HG02642 (cell line): ENCODE data around the gene CDH23.

Experiments
- ATAC-seq: cut with Tn5 transposase; IDR thresholded peaks from one replicate; pipeline ENCODE4 v1.9.1; 2021; ENCODE audit warnings: mild to moderate bottlenecking; ENCODE audit not compliant: unreplicated experiment, poor library complexity

Gene CDH23

DNA sequence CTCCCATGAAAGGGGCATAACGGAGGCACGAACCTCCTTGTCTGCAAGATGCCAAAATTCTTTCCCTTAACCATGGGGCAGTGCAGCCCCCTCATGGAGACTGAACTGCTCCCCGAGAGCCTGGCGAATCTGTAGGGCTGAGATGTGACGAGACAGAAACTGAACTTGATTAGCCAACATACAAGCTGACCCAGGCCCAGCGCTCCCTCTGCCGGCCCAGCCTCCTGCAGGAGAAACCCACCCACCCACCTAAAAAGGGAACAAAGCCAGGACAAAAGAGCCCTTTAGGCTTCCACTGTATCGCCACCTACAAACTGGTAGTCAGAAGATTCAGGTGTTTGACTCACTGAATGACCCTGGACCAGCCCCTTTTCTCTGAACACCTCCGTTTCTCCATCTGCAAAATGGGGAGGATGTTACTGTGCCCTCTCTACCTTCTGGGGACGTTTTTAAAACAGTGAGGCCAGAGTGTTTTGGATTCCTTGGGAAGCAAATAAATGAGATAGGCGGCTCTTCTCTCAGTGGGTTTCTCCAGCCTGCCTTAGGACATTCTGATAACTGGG, 264.4 kb downstream of the CDH23 start:
- no peak for ATAC-seq

GRCh38 chr10:71661779-71662336, 265.1 kb downstream of the CDH23 start:
- ATAC-seq = no peak

- ATAC-seq = no peak
These were observed 266.6 kb downstream of the CDH23 start for GRCh38 chr10:71663311-71663710.

- ATAC-seq = no peak
These were observed 267.9 kb downstream of the CDH23 start for GRCh38 chr10:71664585-71664984.

- no peak for ATAC-seq
These were observed 268.7 kb downstream of the CDH23 start for GRCh38 chr10:71665456-71665855.

DNA sequence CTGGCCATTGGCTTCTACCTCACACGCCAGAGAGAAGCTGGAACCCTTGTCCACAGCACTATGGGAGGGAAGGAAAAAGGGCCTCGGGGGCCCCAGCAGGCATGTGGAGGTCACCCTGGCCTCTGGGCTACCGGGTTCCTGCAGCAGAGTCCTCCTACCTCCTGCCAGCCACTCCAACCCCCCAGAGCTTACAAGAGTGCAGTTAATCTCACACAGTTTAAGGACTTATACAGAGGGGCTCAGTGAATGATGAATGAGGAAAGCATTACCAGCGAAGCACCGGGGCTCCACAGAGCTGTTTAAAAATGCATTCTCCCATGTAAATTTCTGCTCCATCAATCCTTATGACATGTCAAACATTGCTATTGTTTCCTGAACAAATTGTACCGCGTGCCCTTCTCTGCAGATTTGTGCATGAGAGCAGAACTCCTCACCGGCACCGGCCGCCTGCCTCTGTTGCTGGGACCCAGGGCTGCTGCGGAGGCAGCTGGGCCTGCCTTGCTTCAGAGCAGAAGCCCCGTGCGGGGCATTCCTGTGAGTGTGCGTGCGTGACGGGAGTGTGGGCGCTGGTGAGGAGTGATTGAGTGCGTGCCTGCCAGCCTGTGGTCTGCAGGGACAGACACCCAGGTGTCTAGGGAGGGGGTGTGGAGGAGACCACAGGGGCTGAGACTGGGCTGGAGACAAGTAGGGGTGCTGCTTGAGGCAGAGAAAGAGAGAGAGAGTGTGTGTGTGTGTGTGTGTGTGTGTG, 270.1 kb downstream of the CDH23 start:
- ATAC-seq = no peak

- no peak for ATAC-seq
These were observed 270.6 kb downstream of the CDH23 start for GRCh38 chr10:71667387-71667752.

GRCh38 chr10:71671994-71672946, 275.6 kb downstream of the CDH23 start:
- no peak for ATAC-seq

DNA sequence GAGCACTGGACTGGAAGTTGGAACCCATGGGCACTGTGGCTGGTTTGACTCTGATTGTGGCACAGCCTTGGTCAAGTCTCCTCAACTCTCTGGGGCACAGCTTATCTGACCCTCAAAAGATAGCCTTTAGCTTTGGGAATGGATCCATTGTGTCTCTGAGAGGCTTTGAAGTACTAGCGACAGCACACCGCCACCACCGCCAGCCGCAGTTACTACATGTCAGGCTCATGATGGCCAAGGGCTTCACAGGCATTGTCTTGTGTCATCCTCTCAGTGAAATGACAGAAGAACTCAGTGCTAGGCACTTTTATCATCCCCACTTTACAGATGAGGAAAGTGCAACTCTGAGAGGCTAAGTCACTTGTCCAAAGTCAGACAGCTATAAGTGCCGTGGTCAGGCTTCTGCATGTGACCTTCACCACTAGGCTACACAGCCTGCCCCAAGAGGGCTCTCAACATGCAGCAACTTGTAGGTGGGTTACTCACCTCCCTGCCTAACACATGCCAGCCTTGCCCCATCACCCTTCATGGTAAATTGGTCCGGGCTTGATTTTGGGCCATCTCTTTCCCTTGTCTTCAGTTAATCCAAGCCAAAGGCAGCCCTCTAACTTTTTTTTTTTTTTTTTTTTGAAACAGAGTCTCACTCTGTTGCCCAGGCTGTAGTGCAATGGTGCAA, 278.7 kb downstream of the CDH23 start:
- no peak for ATAC-seq

GRCh38 chr10:71677261-71677660, 280.5 kb downstream of the CDH23 start:
- no peak for ATAC-seq

GRCh38 chr10:71678057-71678805, 281.5 kb downstream of the CDH23 start:
- no peak for ATAC-seq

GRCh38 chr10:71679425-71679824, 282.7 kb downstream of the CDH23 start:
- ATAC-seq = no peak

- no peak for ATAC-seq
These were observed 285.3 kb downstream of the CDH23 start for GRCh38 chr10:71681977-71682376.

DNA sequence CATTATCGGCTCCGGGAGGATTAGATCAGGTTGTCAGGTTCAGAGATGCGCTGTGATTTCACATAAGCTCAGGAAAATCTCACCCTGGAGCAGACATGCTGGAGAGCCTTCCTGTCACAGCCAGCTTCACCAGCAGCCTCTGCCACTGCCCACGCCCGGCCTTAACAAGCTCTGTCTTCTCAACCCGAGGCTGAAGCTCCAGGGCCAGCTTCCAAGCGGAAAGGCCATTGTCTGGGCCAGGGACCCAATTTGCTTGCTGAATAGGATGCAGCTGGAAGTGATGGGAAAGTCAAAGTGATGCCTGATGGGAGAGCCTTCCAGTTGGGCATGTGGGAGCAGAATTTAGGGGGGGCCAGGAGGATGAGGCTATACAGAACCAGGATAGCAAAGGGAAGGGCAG, 286.6 kb downstream of the CDH23 start:
- ATAC-seq = no peak

DNA sequence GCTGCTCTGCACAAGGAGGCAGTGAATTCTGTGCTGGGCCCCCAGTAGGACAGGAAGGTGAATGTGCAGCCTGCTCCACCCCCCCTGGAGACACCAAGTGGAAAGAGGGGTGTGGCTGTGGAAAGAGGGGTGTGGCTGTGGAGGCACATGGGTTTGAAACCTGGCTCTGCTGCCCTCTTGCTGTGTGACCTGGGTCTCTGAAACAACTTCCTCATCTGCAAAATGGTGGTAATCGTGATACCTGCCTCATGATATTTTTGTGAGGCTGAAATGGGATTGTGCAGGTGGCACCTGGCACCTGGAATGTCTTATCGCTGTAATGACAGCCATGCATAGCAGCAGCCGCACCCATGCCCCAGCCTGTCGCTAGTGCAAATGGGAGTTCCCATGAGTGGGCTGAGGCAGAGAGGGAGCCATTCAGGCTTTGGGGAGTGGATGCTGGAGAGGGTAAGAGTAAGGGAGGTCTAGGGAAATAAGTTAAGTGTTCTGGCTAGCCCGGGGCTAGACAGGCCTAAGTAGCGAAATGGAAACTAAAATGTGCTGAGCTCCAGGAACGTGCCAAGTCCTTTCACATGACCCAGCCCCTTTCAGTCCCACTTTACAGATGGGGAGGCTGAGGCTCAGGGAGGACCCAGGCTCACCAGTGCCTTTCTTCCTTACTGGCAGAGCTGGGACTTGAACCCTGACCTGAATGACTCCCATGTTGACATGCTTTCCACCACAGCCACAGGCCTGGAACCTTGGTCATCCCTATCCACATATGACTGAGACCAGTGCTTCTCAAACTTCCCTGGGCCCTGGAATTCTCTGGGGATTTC, 287.8 kb downstream of the CDH23 start:
- ATAC-seq = no peak

DNA sequence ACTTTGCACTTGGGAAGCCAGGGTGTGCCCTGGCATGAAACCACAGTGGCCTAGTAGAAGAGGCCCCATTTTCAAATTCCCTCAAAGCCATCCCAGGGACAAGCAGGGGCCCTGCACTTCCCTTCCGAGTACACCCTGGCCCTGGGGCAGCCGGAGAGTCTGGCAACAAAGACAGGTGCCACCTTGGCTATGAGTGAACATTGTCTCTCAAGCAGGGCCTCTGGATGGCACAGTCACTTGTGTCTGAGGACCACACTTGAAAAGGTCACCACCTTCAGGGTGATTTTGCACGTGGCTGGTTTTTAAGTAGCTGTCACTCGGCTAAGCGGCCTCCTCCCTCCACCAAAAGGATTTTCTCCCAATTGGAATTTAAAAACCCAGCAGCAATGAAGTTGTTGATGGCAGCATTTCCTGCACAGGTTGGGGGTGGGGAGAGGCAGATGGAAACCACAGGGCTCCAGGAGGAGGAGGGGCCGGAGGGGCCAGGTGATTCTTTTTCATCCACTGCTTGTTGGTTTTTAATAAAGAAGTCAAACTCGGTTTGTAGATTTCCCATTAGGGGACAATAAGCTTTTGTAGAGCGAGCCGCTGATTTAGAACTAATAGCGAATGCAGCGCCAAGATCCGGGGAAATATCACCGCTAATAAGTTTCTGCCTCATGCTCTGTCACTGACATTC, 289.0 kb downstream of the CDH23 start:
- ATAC-seq = no peak

DNA sequence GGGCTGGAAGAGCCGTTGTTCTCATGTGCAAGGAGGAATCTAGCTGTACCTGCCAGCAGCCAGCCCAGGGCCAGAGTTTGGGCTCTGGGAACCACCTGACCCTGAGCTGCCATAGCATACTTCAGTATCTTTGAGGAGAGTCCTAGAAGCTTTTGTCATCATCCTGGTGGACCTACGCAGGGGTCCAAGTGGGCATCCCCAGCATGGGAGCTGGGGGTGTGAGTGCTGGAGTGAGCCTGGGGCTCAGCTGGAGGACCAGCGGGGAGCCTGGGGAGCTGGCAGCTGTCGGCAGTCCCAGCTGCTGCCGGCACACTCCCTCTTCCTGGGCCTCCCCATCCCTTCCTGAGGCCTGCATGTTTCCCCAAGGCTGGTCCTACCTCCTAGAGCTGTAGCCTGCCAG, 290.4 kb downstream of the CDH23 start:
- no peak for ATAC-seq

- ATAC-seq = no peak
These were observed 290.8 kb downstream of the CDH23 start for GRCh38 chr10:71687480-71687879.
